IPS-15b (cell line): ENCODE data around the gene EOGT.

Experiments
- H3K27me3 ChIP-seq: one replicate; pipeline ENCODE4 v1.6.1; 2013; ENCODE audit warnings: low read length; ENCODE audit not compliant: control insufficient read depth, insufficient read depth
- H3K36me3 ChIP-seq: one replicate; pipeline ENCODE4 v1.6.1; 2013; ENCODE audit warnings: low read length; ENCODE audit not compliant: control insufficient read depth, insufficient read depth
- H3K4me1 ChIP-seq: one replicate; pipeline ENCODE4 v1.6.1; 2013; ENCODE audit warnings: mild to moderate bottlenecking, low read length; ENCODE audit not compliant: control insufficient read depth, insufficient read depth
- H3K4me3 ChIP-seq: one replicate; pipeline ENCODE4 v1.5.1; 2013; ENCODE audit warnings: low read depth, low read length
- H3K9ac ChIP-seq: one replicate; pipeline ENCODE4 v1.6.1; 2013; ENCODE audit warnings: low read depth, mild to moderate bottlenecking, low read length
- H3K9me3 ChIP-seq: one replicate; pipeline ENCODE4 v1.6.1; 2013; ENCODE audit warnings: mild to moderate bottlenecking, low read length; ENCODE audit not compliant: control insufficient read depth, insufficient read depth

The EOGT gene

GRCh38 chr3:68943753-68944500 is 69.6 kb downstream of the EOGT start:
- Histone ChIP-seq H3K36me3 (no peaks in the 10 kb centered on the region), H3K4me1 (no peaks in the 10 kb centered on the region), H3K9me3 (no peaks in the 10 kb centered on the region), H3K9ac (no peak overlapping the region), H3K4me3 (no peak overlapping the region), H3K27me3 (no peaks in the 10 kb centered on the region)

- H3K4me3 ChIP-seq, result no peak overlapping the region
- no peaks in the 10 kb centered on the region for H3K4me1 ChIP-seq
- H3K36me3 ChIP-seq, result no peaks in the 10 kb centered on the region
- no peaks in the 10 kb centered on the region for H3K27me3 ChIP-seq
- H3K9ac ChIP-seq, result no peak overlapping the region
- no peaks in the 10 kb centered on the region for H3K9me3 ChIP-seq
These were observed 72.4 kb downstream of the EOGT start for GRCh38 chr3:68941055-68941454.

- no peaks in the 10 kb centered on the region for H3K4me1 ChIP-seq
These were observed 76.6 kb downstream of the EOGT start for GRCh38 chr3:68936856-68937255.

GRCh38 chr3:68935778-68936177 is 77.7 kb downstream of the EOGT start:
- no peak overlapping the region for H3K9ac ChIP-seq
- no peaks in the 10 kb centered on the region for H3K9me3 ChIP-seq
- no peak overlapping the region for H3K4me3 ChIP-seq
- no peaks in the 10 kb centered on the region for H3K4me1 ChIP-seq
- peaks cover 18% of the 10 kb centered on the region for H3K27me3 ChIP-seq
- H3K36me3 ChIP-seq, result no peaks in the 10 kb centered on the region

More at GRCh38 chr3:68936856-68937255, 76.6 kb downstream of the EOGT start:
- H3K36me3 ChIP-seq, result no peaks in the 10 kb centered on the region
- peaks cover 8% of the 10 kb centered on the region for H3K27me3 ChIP-seq
- H3K9ac ChIP-seq, result no peak overlapping the region
- H3K4me3 ChIP-seq, result no peak overlapping the region
- no peaks in the 10 kb centered on the region for H3K9me3 ChIP-seq

GRCh38 chr3:68931406-68932149 is 81.9 kb downstream of the EOGT start:
- Histone ChIP-seq H3K4me3 (peak overlapping the region; percentile 78), H3K4me1 (no peaks in the 10 kb centered on the region), H3K36me3 (no peaks in the 10 kb centered on the region), H3K9ac (no peak overlapping the region), H3K27me3 (peaks cover 46% of the 10 kb centered on the region), H3K9me3 (no peaks in the 10 kb centered on the region)
